ENCODE measurements around the gene POU4F1. TPM values are rescaled to one million over a fixed set of nuclear protein-coding genes. Genes with fewer than 3 reads are reported as not detected.

The POU4F1 gene
- total RNA-seq, 4 donors from 2014 or later = 0.13 to 0.16 TPM; not detected in 2

- no peak for TF ChIP-seq EP300 (IDR thresholded peaks at IDR 0.05)
- no peak for TF ChIP-seq CTCF (IDR thresholded peaks at IDR 0.05)
- TF ChIP-seq POLR2AphosphoS5 (IDR thresholded peaks at IDR 0.05) = no peak
- DNase-seq (ENCODE audit: low spot score in 2 of 2) = no peak
- no peak overlapping the region for H3K4me3 ChIP-seq
- H3K36me3 ChIP-seq = no peaks in the 10 kb centered on the region
- peaks cover 99% of the 10 kb centered on the region for H3K27me3 ChIP-seq
- no peak overlapping the region for H3K27ac ChIP-seq
- peaks cover 20% of the 10 kb centered on the region for H3K4me1 ChIP-seq
- WGBS = 16% methylated on average over 13 of the region's 13 CpGs
- H3K9me3 ChIP-seq = no peaks in the 10 kb centered on the region
These were observed 10.2 kb downstream of the POU4F1 start for GRCh38 chr13:78593129-78593528.

- TF ChIP-seq POLR2A (IDR thresholded peaks at IDR 0.05) (no peak), POLR2AphosphoS5 (IDR thresholded peaks at IDR 0.05) (no peak), EP300 (IDR thresholded peaks at IDR 0.05) (no peak), CTCF (IDR thresholded peaks at IDR 0.05) (no peak)
These were observed 10.8 kb downstream of the POU4F1 start for GRCh38 chr13:78592584-78592983.

GRCh38 chr13:78589206-78589605 is 14.1 kb downstream of the POU4F1 start:
- TF ChIP-seq EP300 (IDR thresholded peaks at IDR 0.05) (no peak), POLR2A (IDR thresholded peaks at IDR 0.05) (no peak), CTCF (IDR thresholded peaks at IDR 0.05) (no peak), POLR2AphosphoS5 (IDR thresholded peaks at IDR 0.05) (no peak)
- H3K4me3 ChIP-seq = no peak overlapping the region
- H3K4me1 ChIP-seq = no peaks in the 10 kb centered on the region
- WGBS = 11% methylated on average over 7 of the region's 7 CpGs
- H3K36me3 ChIP-seq = no peaks in the 10 kb centered on the region
- H3K9me3 ChIP-seq = no peaks in the 10 kb centered on the region
- no peak for DNase-seq (ENCODE audit: low spot score in 2 of 2)
- H3K27me3 ChIP-seq = peaks cover 86% of the 10 kb centered on the region
- no peak overlapping the region for H3K27ac ChIP-seq

More at GRCh38 chr13:78592584-78592983, 10.8 kb downstream of the POU4F1 start:
- DNase-seq (ENCODE audit: low spot score in 2 of 2) = no peak
- no peaks in the 10 kb centered on the region for H3K9me3 ChIP-seq
- peaks cover 20% of the 10 kb centered on the region for H3K4me1 ChIP-seq
- peaks cover 99% of the 10 kb centered on the region for H3K27me3 ChIP-seq
- no peak overlapping the region for H3K27ac ChIP-seq
- H3K36me3 ChIP-seq = no peaks in the 10 kb centered on the region
- WGBS = 13% methylated on average over 6 of the region's 6 CpGs
- no peak overlapping the region for H3K4me3 ChIP-seq

GRCh38 chr13:78587395-78587794 is 16.0 kb downstream of the POU4F1 start:
- TF ChIP-seq EP300 (IDR thresholded peaks at IDR 0.05) (no peak), POLR2AphosphoS5 (IDR thresholded peaks at IDR 0.05) (no peak), CTCF (IDR thresholded peaks at IDR 0.05) (no peak), POLR2A (IDR thresholded peaks at IDR 0.05) (no peak)
- Histone ChIP-seq H3K4me3 (no peak overlapping the region), H3K36me3 (no peaks in the 10 kb centered on the region), H3K27me3 (peaks cover 68% of the 10 kb centered on the region), H3K9me3 (no peaks in the 10 kb centered on the region), H3K27ac (no peak overlapping the region), H3K4me1 (no peaks in the 10 kb centered on the region)
- WGBS = 19% methylated on average over 18 of the region's 18 CpGs
- DNase-seq (ENCODE audit: low spot score in 2 of 2) = no peak

- no peak overlapping the region for H3K27ac ChIP-seq
- H3K4me3 ChIP-seq = no peak overlapping the region
- H3K27me3 ChIP-seq = peaks cover 61% of the 10 kb centered on the region
- WGBS = 8% methylated on average over 21 of the region's 21 CpGs
- H3K4me1 ChIP-seq = no peaks in the 10 kb centered on the region
- H3K9me3 ChIP-seq = no peaks in the 10 kb centered on the region
- DNase-seq (ENCODE audit: low spot score in 2 of 2) = no peak
- H3K36me3 ChIP-seq = no peaks in the 10 kb centered on the region
- no peak for TF ChIP-seq POLR2A (IDR thresholded peaks at IDR 0.05)
- TF ChIP-seq EP300 (IDR thresholded peaks at IDR 0.05) = no peak
- TF ChIP-seq CTCF (IDR thresholded peaks at IDR 0.05) = no peak
- TF ChIP-seq POLR2AphosphoS5 (IDR thresholded peaks at IDR 0.05) = no peak
These were observed 16.6 kb downstream of the POU4F1 start for GRCh38 chr13:78586706-78587105.
